HEK293T (cell line): ENCODE data around the gene C16orf96.
"Not testable (repeated sequence)": the region's sequence is repeated elsewhere in the genome, so short reads cannot be mapped to it uniquely, and the experiment has no call there.

ENCODE experiments used
- CTCF ChIA-PET: fragments of 350-600 bp; formaldehyde crosslinking; extraction: SDS; loops from one replicate; lab custom pipeline; 2021; ENCODE audit warnings: antibody characterized with exemption, inconsistent platforms; lab: Yijun Ruan, JAX
- POLR2A ChIA-PET: fragments of 350-600 bp; formaldehyde crosslinking; extraction: SDS; loops from one replicate; lab custom pipeline; 2020; ENCODE audit warnings: antibody characterized with exemption, inconsistent platforms; lab: Yijun Ruan, JAX
- DNase-seq: peaks from one replicate; pipeline ENCODE4 v3.0.0; 2012; ENCODE audit warnings: mixed read lengths; ENCODE audit errors: extremely low spot score
- ARNT ChIP-seq: fragments of 450-650 bp; IDR thresholded peaks from 2 replicates; pipeline ENCODE4 v1.6.1; 2017; ENCODE audit warnings: mild to moderate bottlenecking
- BHLHE40 ChIP-seq: fragments of 450-650 bp; IDR thresholded peaks from 2 replicates; pipeline ENCODE4 v1.6.1; 2016; ENCODE audit warnings: mild to moderate bottlenecking, moderate library complexity, borderline replicate concordance
- CTBP1 ChIP-seq: fragments of 450-650 bp; IDR thresholded peaks from 2 replicates; pipeline ENCODE4 v1.6.1; 2016; ENCODE audit warnings: borderline replicate concordance
- ELF4 ChIP-seq: fragments of 450-650 bp; IDR thresholded peaks from 2 replicates; pipeline ENCODE4 v1.6.1; 2017; ENCODE audit warnings: antibody characterized with exemption
- FOXA1 ChIP-seq: fragments of 450-650 bp; IDR thresholded peaks from 2 replicates; pipeline ENCODE4 v1.6.1; 2016; ENCODE audit warnings: mild to moderate bottlenecking
- FOXK2 ChIP-seq: fragments of 450-650 bp; IDR thresholded peaks from 2 replicates; pipeline ENCODE4 v1.6.1; 2016; ENCODE audit warnings: mild to moderate bottlenecking
- FOXM1 ChIP-seq: fragments of 450-650 bp; IDR thresholded peaks from 2 replicates; pipeline ENCODE4 v1.6.1; 2017; ENCODE audit warnings: mild to moderate bottlenecking, borderline replicate concordance
- HDGF ChIP-seq: fragments of 450-650 bp; IDR thresholded peaks from 2 replicates; pipeline ENCODE4 v1.6.1; 2017; ENCODE audit warnings: antibody characterized with exemption, borderline replicate concordance
- L3MBTL2 ChIP-seq: fragments of 450-650 bp; conservative IDR thresholded peaks from 2 replicates; pipeline ENCODE4 v1.6.1; 2016; ENCODE audit warnings: mild to moderate bottlenecking
- LEF1 ChIP-seq: fragments of 450-650 bp; IDR thresholded peaks from 2 replicates; pipeline ENCODE4 v1.6.1; 2017; ENCODE audit warnings: mild to moderate bottlenecking, borderline replicate concordance
- NFRKB ChIP-seq: fragments of 450-650 bp; IDR thresholded peaks from 2 replicates; pipeline ENCODE4 v1.6.1; 2016; ENCODE audit warnings: mild to moderate bottlenecking, moderate library complexity
- SP1 ChIP-seq: fragments of 450-650 bp; IDR thresholded peaks from 2 replicates; pipeline ENCODE4 v1.6.1; 2017
- SUZ12 ChIP-seq: fragments of 450-650 bp; IDR thresholded peaks from 2 replicates; pipeline ENCODE4 v1.6.1; 2016; ENCODE audit warnings: mild to moderate bottlenecking
- TARDBP ChIP-seq: fragments of 450-650 bp; IDR thresholded peaks from 2 replicates; pipeline ENCODE4 v1.6.1; 2016
- ZNF384 ChIP-seq: fragments of 450-650 bp; IDR thresholded peaks from 2 replicates; pipeline ENCODE4 v1.6.1; 2016
- TF ChIP-seq, protein P1 (sequence below): fragments of 450-650 bp; IDR thresholded peaks from 2 replicates; pipeline ENCODE4 v1.6.1; 2016

Gene C16orf96

DNA sequence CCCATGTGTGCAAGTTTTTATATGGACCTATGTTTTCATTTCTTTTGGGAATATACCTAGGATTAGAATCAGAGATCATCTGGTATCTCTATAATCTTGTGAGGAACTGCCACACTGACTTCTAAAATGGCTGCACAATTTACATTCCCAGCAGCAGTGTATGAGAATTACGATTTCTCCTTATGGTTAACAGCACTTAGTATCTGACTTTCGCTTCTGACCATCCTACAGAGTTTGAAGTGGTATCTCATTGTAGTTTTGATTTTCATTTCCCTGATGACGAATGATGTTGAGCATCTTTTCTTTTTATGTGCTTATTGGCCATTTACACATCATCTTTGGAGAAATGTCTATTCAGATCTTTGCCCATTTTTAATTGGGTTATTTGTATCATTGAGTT, 10.0 kb downstream of the C16orf96 start:
- ChIA-PET CTCF (no interaction called here), POLR2A (no interaction called here)
- DNase-seq = no peak
- TF ChIP-seq ARNT (no peak), FOXA1 (no peak), L3MBTL2 (no peak), SUZ12 (no peak), TARDBP (no peak)
- TF ChIP-seq, protein P1, sequence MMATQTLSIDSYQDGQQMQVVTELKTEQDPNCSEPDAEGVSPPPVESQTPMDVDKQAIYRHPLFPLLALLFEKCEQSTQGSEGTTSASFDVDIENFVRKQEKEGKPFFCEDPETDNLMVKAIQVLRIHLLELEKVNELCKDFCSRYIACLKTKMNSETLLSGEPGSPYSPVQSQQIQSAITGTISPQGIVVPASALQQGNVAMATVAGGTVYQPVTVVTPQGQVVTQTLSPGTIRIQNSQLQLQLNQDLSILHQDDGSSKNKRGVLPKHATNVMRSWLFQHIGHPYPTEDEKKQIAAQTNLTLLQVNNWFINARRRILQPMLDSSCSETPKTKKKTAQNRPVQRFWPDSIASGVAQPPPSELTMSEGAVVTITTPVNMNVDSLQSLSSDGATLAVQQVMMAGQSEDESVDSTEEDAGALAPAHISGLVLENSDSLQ = no peak

DNA sequence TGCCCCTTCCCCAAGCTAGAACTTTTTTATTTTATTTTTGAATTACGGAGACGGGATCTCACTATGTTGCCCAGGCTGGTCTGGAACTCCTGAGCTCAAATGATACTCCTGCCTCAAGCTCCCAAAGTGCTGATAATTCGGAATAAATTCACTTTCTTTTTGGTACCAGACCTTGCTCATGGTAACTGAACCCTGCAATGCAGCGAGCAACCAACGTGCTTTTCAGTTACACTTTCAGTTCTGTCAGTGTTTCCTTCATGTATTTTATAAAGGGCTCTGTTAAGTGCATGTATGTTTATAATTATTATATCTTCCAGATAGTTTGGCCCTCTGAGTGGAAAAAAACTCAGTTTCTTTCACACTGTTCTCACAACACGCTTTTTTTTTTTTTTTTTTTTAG, 13.9 kb downstream of the C16orf96 start:
- CTCF ChIA-PET = interaction anchor here (0.7 to 1.7 kb wide), 2 partner anchors 16 to 20 kb away, joined by 6 read pairs; no protein-coding TSS in a partner anchor
- TF ChIP-seq CTBP1 = no peak
- no peak for TF ChIP-seq ARNT
- TF ChIP-seq ZNF384 = no peak
- TF ChIP-seq TARDBP = no peak
- POLR2A ChIA-PET = no interaction called here

DNA sequence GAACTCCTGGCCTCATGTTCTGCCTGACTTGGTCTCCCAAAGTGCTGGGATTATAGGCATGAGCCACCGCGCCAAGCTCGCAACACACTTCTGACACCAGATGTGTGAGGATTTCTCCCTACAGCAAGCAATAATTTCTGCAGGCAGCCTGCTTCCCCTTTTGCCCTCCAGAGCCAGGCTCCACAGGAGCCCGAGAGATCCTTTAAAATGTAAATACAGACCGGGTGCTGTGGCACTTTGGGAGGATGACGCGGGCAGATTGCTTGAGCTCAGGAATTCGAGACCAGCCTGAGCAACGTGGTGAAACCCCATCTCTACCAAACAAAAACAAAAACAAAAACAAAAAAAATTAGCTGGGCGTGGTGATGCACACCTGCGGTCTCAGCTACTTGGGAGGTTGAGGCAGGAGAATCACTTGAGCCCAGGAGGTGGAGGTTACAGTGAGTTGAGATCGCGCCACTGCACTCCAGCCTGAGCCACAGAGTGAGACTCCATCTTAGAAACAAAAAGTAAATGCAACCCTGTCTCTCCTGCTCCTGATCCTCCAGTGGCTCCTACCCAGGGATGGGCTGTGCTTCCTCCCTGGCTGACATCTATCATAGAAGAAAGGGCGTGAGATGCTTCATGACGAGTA, 14.7 kb downstream of the C16orf96 start:
- ChIA-PET POLR2A (no interaction called here), CTCF (interaction anchor here (0.7 to 1.7 kb wide), 2 partner anchors 15 to 21 kb away, joined by 6 read pairs; no protein-coding TSS in a partner anchor)
- DNase-seq = no peak
- TF ChIP-seq LEF1 = no peak
- TF ChIP-seq BHLHE40 = no peak
- no peak for TF ChIP-seq CTBP1
- no peak for TF ChIP-seq L3MBTL2
- TF ChIP-seq ARNT = no peak
- no peak for TF ChIP-seq FOXA1
- TF ChIP-seq, protein P1 = no peak
- no peak for TF ChIP-seq SP1
- TF ChIP-seq FOXM1 = no peak
- no peak for TF ChIP-seq FOXK2
- TF ChIP-seq TARDBP = no peak
- TF ChIP-seq HDGF = no peak
- no peak for TF ChIP-seq ZNF384
- no peak for TF ChIP-seq NFRKB
- TF ChIP-seq SUZ12 = no peak
- no peak for TF ChIP-seq ELF4

More for the DNA sequence above, 13.9 kb downstream of the C16orf96 start:
- no peak for DNase-seq

DNA sequence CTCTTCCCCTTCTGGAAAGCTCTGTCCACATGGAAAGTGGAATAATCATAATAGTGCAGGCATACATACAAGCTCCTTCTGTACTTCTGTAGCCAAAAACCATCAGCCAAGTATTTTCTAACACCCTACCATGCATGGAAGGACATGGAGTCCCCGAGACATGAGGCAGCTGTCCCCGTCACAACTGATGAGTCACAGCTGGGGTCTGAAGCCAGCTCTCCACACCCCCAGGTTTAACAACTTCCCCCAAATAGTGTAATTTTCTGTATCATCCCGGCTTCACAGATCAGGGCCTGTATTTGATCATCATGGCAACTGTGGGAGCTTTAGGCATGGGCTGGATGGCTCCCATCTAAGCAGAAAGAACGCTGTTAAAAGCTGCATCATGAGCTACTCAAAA, 16.6 kb downstream of the C16orf96 start:
- TF ChIP-seq FOXM1 (no peak), FOXK2 (no peak)
- no peak for DNase-seq
- ChIA-PET CTCF (interaction anchor here (1.1 kb wide), 1 partner anchor 66 kb away, joined by 3 read pairs; no protein-coding TSS in a partner anchor), POLR2A (interaction anchor here (1.4 kb wide), 1 partner anchor 44 kb away, joined by 3 read pairs; no protein-coding TSS in a partner anchor)

DNA sequence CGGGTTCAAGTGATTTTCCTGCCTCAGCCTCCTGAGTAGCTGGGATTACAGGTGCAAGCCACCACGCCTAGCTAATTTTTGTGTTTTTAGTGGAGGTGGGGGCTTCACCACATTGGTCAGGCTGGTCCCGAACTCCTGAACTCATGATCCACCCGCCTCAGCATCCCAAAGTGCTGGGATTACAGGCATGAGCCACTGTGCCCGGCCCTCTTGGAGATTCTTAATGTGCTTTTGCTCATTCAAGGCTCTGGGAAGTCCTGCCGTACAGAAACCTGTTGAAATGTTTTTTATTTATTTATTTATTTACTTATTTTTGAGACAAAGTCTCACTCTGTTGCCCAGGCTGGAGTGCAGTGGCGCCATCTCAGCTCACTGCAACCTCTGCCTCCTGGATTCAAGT, 17.8 kb downstream of the C16orf96 start:
- POLR2A ChIA-PET, DNase-seq: not testable (repeated sequence)
- CTCF ChIA-PET = interaction anchor here (1.0 kb wide), 1 partner anchor 12 kb away, joined by 5 read pairs; no protein-coding TSS in a partner anchor

DNA sequence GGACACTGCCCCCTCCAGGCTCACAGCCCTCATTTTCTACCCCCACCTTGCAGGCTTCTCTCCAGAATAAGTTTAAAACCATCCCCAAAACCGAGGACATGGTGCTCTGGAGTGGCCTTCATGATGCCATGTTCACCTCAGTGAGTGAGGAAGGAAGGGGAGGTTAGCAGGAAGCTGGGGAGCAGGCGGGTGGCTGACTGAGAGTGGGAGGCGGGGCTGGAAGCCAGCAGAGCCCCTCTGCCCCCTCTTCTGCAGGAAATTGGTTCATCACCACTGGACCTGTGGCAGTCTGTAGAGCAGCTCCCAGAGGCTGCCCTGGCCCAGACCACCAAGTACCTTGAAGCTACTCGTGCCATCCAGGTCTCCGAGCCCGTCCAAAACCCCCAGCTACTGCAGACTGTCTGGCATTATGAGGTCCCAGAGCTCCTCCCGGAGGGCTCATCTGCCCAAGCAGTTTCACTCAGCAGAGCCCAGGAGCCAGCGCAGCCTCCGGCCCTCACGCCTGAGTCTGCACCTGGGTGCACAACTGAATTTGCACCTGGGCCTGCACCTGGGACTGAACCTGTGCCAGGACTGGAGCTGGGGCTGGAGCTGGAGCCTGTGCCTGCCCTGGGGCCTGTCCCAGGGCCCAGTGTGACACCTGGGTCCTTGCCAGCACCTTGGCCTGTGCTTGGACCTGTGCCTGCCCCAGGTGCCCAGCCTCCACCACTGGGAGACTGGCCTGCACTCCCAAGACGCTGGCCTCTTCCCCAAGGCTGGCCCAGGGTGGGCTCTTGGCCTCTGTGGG, 19.0 kb downstream of the C16orf96 start:
- CTCF ChIA-PET = interaction anchor here (0.7 kb wide), 1 partner anchor 10 kb away, joined by 3 read pairs; no protein-coding TSS in a partner anchor
- no peak for DNase-seq
- no peak for TF ChIP-seq SUZ12
- TF ChIP-seq FOXM1 = no peak
- no peak for TF ChIP-seq ZNF384
- TF ChIP-seq TARDBP = no peak
- TF ChIP-seq SP1 = no peak
- no peak for TF ChIP-seq FOXA1
- no peak for TF ChIP-seq CTBP1
- TF ChIP-seq HDGF = no peak
- TF ChIP-seq ARNT = no peak
- TF ChIP-seq NFRKB = no peak
- no peak for TF ChIP-seq ELF4
- TF ChIP-seq, protein P1 = no peak
- no peak for TF ChIP-seq BHLHE40
- TF ChIP-seq FOXK2 = no peak
- TF ChIP-seq L3MBTL2 = no peak
- POLR2A ChIA-PET = no interaction called here
